GM15510 (cell line): ENCODE results near the gene SHISA6.

ENCODE experiments used
- POLR2A ChIP-seq: IDR thresholded peaks from 3 replicates; pipeline ENCODE4 v1.6.1; 2011; ENCODE audit warnings: borderline replicate concordance; ENCODE audit not compliant: insufficient read length; ENCODE audit errors: extremely low read depth

Gene SHISA6

GRCh38 chr17:11240841-11241610 is at the start of gene SHISA6:
TSS of gene SHISA6 (plus strand) at chr17:11241213.
- no peak for TF ChIP-seq POLR2A

GRCh38 chr17:11195801-11196200 is 45.2 kb upstream of the SHISA6 start:
- no peak for TF ChIP-seq POLR2A

- no peak for TF ChIP-seq POLR2A
Measured at GRCh38 chr17:11204991-11205390, 36.0 kb upstream of the SHISA6 start.

GRCh38 chr17:11205659-11206058 is 35.4 kb upstream of the SHISA6 start:
- no peak for TF ChIP-seq POLR2A

GRCh38 chr17:11209906-11210305 is 31.1 kb upstream of the SHISA6 start:
- no peak for TF ChIP-seq POLR2A

GRCh38 chr17:11212792-11213191 is 28.2 kb upstream of the SHISA6 start:
- TF ChIP-seq POLR2A, result no peak

- no peak for TF ChIP-seq POLR2A
Measured at GRCh38 chr17:11216976-11217375, 24.0 kb upstream of the SHISA6 start.

- TF ChIP-seq POLR2A, result no peak
Measured at GRCh38 chr17:11221196-11221595, 19.8 kb upstream of the SHISA6 start.

GRCh38 chr17:11221721-11222120 is 19.3 kb upstream of the SHISA6 start:
- no peak for TF ChIP-seq POLR2A

GRCh38 chr17:11238705-11239104 is 2.3 kb upstream of the SHISA6 start:
- no peak for TF ChIP-seq POLR2A

- TF ChIP-seq POLR2A, result no peak
Measured at GRCh38 chr17:11239379-11239970, 1.5 kb upstream of the SHISA6 start.

GRCh38 chr17:11240041-11240840 is 772 bp upstream of the SHISA6 start:
- TF ChIP-seq POLR2A, result no peak

GRCh38 chr17:11241611-11242226 is 706 bp downstream of the SHISA6 start:
- no peak for TF ChIP-seq POLR2A

GRCh38 chr17:11242411-11242810 is 1.4 kb downstream of the SHISA6 start:
- TF ChIP-seq POLR2A, result no peak

- TF ChIP-seq POLR2A, result no peak
Measured at GRCh38 chr17:11244776-11245175, 3.8 kb downstream of the SHISA6 start.
